ENCODE data around the gene PRLH. TPM values are rescaled to one million over a fixed set of nuclear protein-coding genes. Genes with fewer than 3 reads are reported as not detected.

PRLH gene
- polyA plus RNA-seq, 3 donors, result not detected

- DNase-seq (ENCODE audit: low read depth in 3 of 3, low spot score in 2 of 3), result no peak
Measured at GRCh38 chr2:237563816-237564215, 2.6 kb upstream of the PRLH start.

GRCh38 chr2:237564526-237565131 lies 1.7 kb upstream of the PRLH start:
- DNase-seq (ENCODE audit: low read depth in 3 of 3, low spot score in 2 of 3), result no peak

GRCh38 chr2:237565974-237566373 lies 400 bp upstream of the PRLH start:
- no peak for DNase-seq (ENCODE audit: low read depth in 3 of 3, low spot score in 2 of 3)

GRCh38 chr2:237567276-237568029 lies 1.1 kb downstream of the PRLH start:
- DNase-seq (ENCODE audit: low read depth in 3 of 3, low spot score in 2 of 3), result no peak

GRCh38 chr2:237568121-237568660 lies 1.8 kb downstream of the PRLH start:
- DNase-seq (ENCODE audit: low read depth in 3 of 3, low spot score in 2 of 3), result no peak

- no peak for DNase-seq (ENCODE audit: low read depth in 3 of 3, low spot score in 2 of 3)
Measured at GRCh38 chr2:237569041-237569440, 2.7 kb downstream of the PRLH start.

GRCh38 chr2:237569896-237570295 lies 3.5 kb downstream of the PRLH start:
- DNase-seq (ENCODE audit: low read depth in 3 of 3, low spot score in 2 of 3), result no peak

GRCh38 chr2:237570776-237571335 lies 4.5 kb downstream of the PRLH start:
- DNase-seq (ENCODE audit: low read depth in 3 of 3, low spot score in 2 of 3), result no peak

- DNase-seq (ENCODE audit: low read depth in 3 of 3, low spot score in 2 of 3), result no peak
Measured at GRCh38 chr2:237571551-237571950, 5.2 kb downstream of the PRLH start.

GRCh38 chr2:237572021-237572741 lies 5.8 kb downstream of the PRLH start:
- DNase-seq (ENCODE audit: low read depth in 3 of 3, low spot score in 2 of 3), result peak in 2 of 3 donors; percentile 69 to 72

- no peak for DNase-seq (ENCODE audit: low read depth in 3 of 3, low spot score in 2 of 3)
Measured at GRCh38 chr2:237572742-237573101, 6.3 kb downstream of the PRLH start.

GRCh38 chr2:237573721-237574415 lies 7.5 kb downstream of the PRLH start:
- DNase-seq (ENCODE audit: low read depth in 3 of 3, low spot score in 2 of 3), result no peak

- DNase-seq (ENCODE audit: low read depth in 3 of 3, low spot score in 2 of 3), result no peak
Measured at GRCh38 chr2:237574467-237574866, 8.1 kb downstream of the PRLH start.

GRCh38 chr2:237574894-237575868 lies 8.8 kb downstream of the PRLH start:
- DNase-seq (ENCODE audit: low read depth in 3 of 3, low spot score in 2 of 3), result no peak

- no peak for DNase-seq (ENCODE audit: low read depth in 3 of 3, low spot score in 2 of 3)
Measured at GRCh38 chr2:237575869-237576862, 9.8 kb downstream of the PRLH start.

GRCh38 chr2:237576974-237577373 lies 10.6 kb downstream of the PRLH start:
- no peak for DNase-seq (ENCODE audit: low read depth in 3 of 3, low spot score in 2 of 3)

GRCh38 chr2:237577458-237577857 lies 11.1 kb downstream of the PRLH start:
- no peak for DNase-seq (ENCODE audit: low read depth in 3 of 3, low spot score in 2 of 3)
